ENCODE data around the gene COL21A1.

GRCh38 chr6:56143796-56144195, 103.6 kb downstream of the COL21A1 start:
- TF ChIP-seq CTCF (IDR thresholded peaks at IDR 0.05) = no peak
- no peak for TF ChIP-seq POLR2A (IDR thresholded peaks at IDR 0.05)
